ENCODE results near the gene CNTNAP4. TPM values are rescaled to one million over a fixed set of nuclear protein-coding genes. Genes with fewer than 3 reads are reported as not detected.

Gene CNTNAP4
- total RNA-seq (2014; rRNA removed) (0.17 TPM in 1 of 2 replicates, not detected in the other), Bru-seq, nascent RNA (percentile 0 among the genes with signal in this experiment), BruChase-seq, experiment 1, labeled RNA remaining after a 6-hour chase (not detected), BruChase-seq, experiment 2, labeled RNA remaining after a 2-hour chase (percentile 0 among the genes with signal in this experiment)
- long read RNA-seq, result 0 reads

GRCh38 chr16:76276745-76277438 is at the start of gene CNTNAP4:
Gene CNTNAP4, plus strand, starts transcription at chr16:76277401. Its CDS starts 262 bp downstream, at chr16:76277663.
- H3K9me2 ChIP-seq (replicated peaks; ENCODE audit: low read length), result no peaks in the 10 kb centered on the region
- no peak within 1 kb of the TSS for H3K4me3 ChIP-seq (ENCODE audit: low read length)
- no peaks in the 10 kb centered on the region for H3F3A ChIP-seq (ENCODE audit: low read length, unreplicated experiment)
- no peaks in the 10 kb centered on the region for H4K20me1 ChIP-seq (ENCODE audit: low read length)
- intact Hi-C loops (cut with micrococcal nuclease), result loop anchor here (10.0 kb wide), 1 partner anchor 898 kb away; no protein-coding TSS in a partner anchor
- POLR2A ChIA-PET (ENCODE audit: unreplicated experiment), result no interaction called here
- H3K27ac ChIP-seq (ENCODE audit: low read length), result no peak within 1 kb of the TSS
- no peak for DNase-seq
- H3K36me3 ChIP-seq (ENCODE audit: low read depth, low read length), result no peaks in the 10 kb centered on the region
- peaks cover 18% of the 10 kb centered on the region for H3K27me3 ChIP-seq (ENCODE audit: low read length)
- no peak within 1 kb of the TSS for H2AFZ ChIP-seq (ENCODE audit: low read length)
- CTCF ChIA-PET, result no interaction called here
- no peaks in the 10 kb centered on the region for H3K4me1 ChIP-seq (ENCODE audit: insufficient read depth, low read length)
- no TSS peak for BruUV-seq (replicated peaks)
- no peak for ATAC-seq
- no peak for TF ChIP-seq CTCF (conservative IDR thresholded peaks at IDR 0.05; ENCODE audit: low read depth, low read length)
- no peak for TF ChIP-seq EZH2phosphoT487 (IDR thresholded peaks at IDR 0.05; ENCODE audit: borderline replicate concordance, low read length)
- no peak for TF ChIP-seq EZH2 (IDR thresholded peaks at IDR 0.05; ENCODE audit: low read length, unreplicated experiment)
- H3K9ac ChIP-seq (ENCODE audit: low read length), result no peak within 1 kb of the TSS
- H3K79me2 ChIP-seq (ENCODE audit: low read length), result no peaks in the 10 kb centered on the region
- no peak within 1 kb of the TSS for H3K4me2 ChIP-seq (ENCODE audit: low read length)
- H3K9me3 ChIP-seq (ENCODE audit: low read length), result no peaks in the 10 kb centered on the region

- Histone ChIP-seq H3F3A (ENCODE audit: low read length, unreplicated experiment) (no peaks in the 10 kb centered on the region), H3K9me2 (replicated peaks; ENCODE audit: low read length) (no peaks in the 10 kb centered on the region), H3K4me3 (ENCODE audit: low read length) (no peak overlapping the region), H3K4me2 (ENCODE audit: low read length) (no peak overlapping the region), H3K9me3 (ENCODE audit: low read length) (no peaks in the 10 kb centered on the region), H3K79me2 (ENCODE audit: low read length) (no peaks in the 10 kb centered on the region), H3K27ac (ENCODE audit: low read length) (no peak overlapping the region), H2AFZ (ENCODE audit: low read length) (no peak overlapping the region), H3K36me3 (ENCODE audit: low read depth, low read length) (no peaks in the 10 kb centered on the region), H3K27me3 (ENCODE audit: low read length) (no peaks in the 10 kb centered on the region), H4K20me1 (ENCODE audit: low read length) (no peaks in the 10 kb centered on the region), H3K4me1 (ENCODE audit: insufficient read depth, low read length) (peaks cover 10% of the 10 kb centered on the region; the same call in 1 of the 2 replicates), H3K9ac (ENCODE audit: low read length) (no peak overlapping the region)
- no peak for TF ChIP-seq CTCF (conservative IDR thresholded peaks at IDR 0.05; ENCODE audit: low read depth, low read length)
- ATAC-seq (no peak), DNase-seq (peak; percentile 7)
- ChIA-PET POLR2A (ENCODE audit: unreplicated experiment) (no interaction called here), CTCF (no interaction called here)
- intact Hi-C loops (cut with micrococcal nuclease), result no loop called here
- BruUV-seq (replicated peaks), result no TSS peak
Observed at GRCh38 chr16:76228546-76229146, 48.6 kb upstream of the CNTNAP4 start.

GRCh38 chr16:76232704-76233103 is 44.5 kb upstream of the CNTNAP4 start:
- no peaks in the 10 kb centered on the region for H3F3A ChIP-seq (ENCODE audit: low read length, unreplicated experiment)
- H3K27me3 ChIP-seq (ENCODE audit: low read length), result peaks cover 14% of the 10 kb centered on the region; the same call in 1 of the 2 replicates
- H3K9me3 ChIP-seq (ENCODE audit: low read length), result no peaks in the 10 kb centered on the region
- H3K9ac ChIP-seq (ENCODE audit: low read length), result no peak overlapping the region
- TF ChIP-seq EZH2phosphoT487 (IDR thresholded peaks at IDR 0.05; ENCODE audit: borderline replicate concordance, low read length) (no peak), CTCF (conservative IDR thresholded peaks at IDR 0.05; ENCODE audit: low read depth, low read length) (no peak), EZH2 (IDR thresholded peaks at IDR 0.05; ENCODE audit: low read length, unreplicated experiment) (no peak)
- no peaks in the 10 kb centered on the region for H3K4me1 ChIP-seq (ENCODE audit: insufficient read depth, low read length)
- H3K4me3 ChIP-seq (ENCODE audit: low read length), result no peak overlapping the region
- H3K27ac ChIP-seq (ENCODE audit: low read length), result no peak overlapping the region
- H2AFZ ChIP-seq (ENCODE audit: low read length), result no peak overlapping the region
- intact Hi-C loops (cut with micrococcal nuclease), result no loop called here
- CTCF ChIA-PET, result no interaction called here
- no peaks in the 10 kb centered on the region for H3K36me3 ChIP-seq (ENCODE audit: low read depth, low read length)
- H3K4me2 ChIP-seq (ENCODE audit: low read length), result no peak overlapping the region
- no peak for ATAC-seq
- no peaks in the 10 kb centered on the region for H4K20me1 ChIP-seq (ENCODE audit: low read length)
- DNase-seq, result no peak
- H3K9me2 ChIP-seq (replicated peaks; ENCODE audit: low read length), result no peaks in the 10 kb centered on the region
- no peaks in the 10 kb centered on the region for H3K79me2 ChIP-seq (ENCODE audit: low read length)
- BruUV-seq (replicated peaks), result no TSS peak
- POLR2A ChIA-PET (ENCODE audit: unreplicated experiment), result no interaction called here

All from PC-3 (cell line).